ENCODE data around the gene DNAH6.

Gene DNAH6

GRCh38 chr2:84823788-84824187 lies 307.5 kb downstream of the DNAH6 start:
- H3K4me3 ChIP-seq (ENCODE audit: low read depth, low read length), result no peak overlapping the region
- ChIA-PET POLR2A (no interaction called here), CTCF (no interaction called here)
- no peak for TF ChIP-seq CTCF (IDR thresholded peaks at IDR 0.05; ENCODE audit: insufficient read depth, low read length, missing control alignments)
- DNase-seq (ENCODE audit: low read depth, low spot score), result no peak

GRCh38 chr2:84827978-84828575 lies 311.8 kb downstream of the DNAH6 start:
- no peak for DNase-seq (ENCODE audit: low read depth, low spot score)
- CTCF ChIA-PET, result interaction anchor here (1.1 kb wide), 1 partner anchor 10 kb away, joined by 3 read pairs; no protein-coding TSS in a partner anchor
- H3K4me3 ChIP-seq (ENCODE audit: low read depth, low read length), result no peak overlapping the region
- POLR2A ChIA-PET, result no interaction called here
- TF ChIP-seq CTCF (IDR thresholded peaks at IDR 0.05; ENCODE audit: insufficient read depth, low read length, missing control alignments), result no peak

- H3K4me3 ChIP-seq (ENCODE audit: low read depth, low read length), result no peak overlapping the region
- CTCF ChIA-PET, result no interaction called here
- no peak for DNase-seq (ENCODE audit: low read depth, low spot score)
- TF ChIP-seq CTCF (IDR thresholded peaks at IDR 0.05; ENCODE audit: insufficient read depth, low read length, missing control alignments), result no peak
- POLR2A ChIA-PET, result no interaction called here
These were observed 313.4 kb downstream of the DNAH6 start for GRCh38 chr2:84829693-84830092.

- CTCF ChIA-PET, result no interaction called here
- TF ChIP-seq CTCF (IDR thresholded peaks at IDR 0.05; ENCODE audit: insufficient read depth, low read length, missing control alignments), result no peak
- no peak for DNase-seq (ENCODE audit: low read depth, low spot score)
- no peak overlapping the region for H3K4me3 ChIP-seq (ENCODE audit: low read depth, low read length)
- POLR2A ChIA-PET, result no interaction called here
These were observed 313.8 kb downstream of the DNAH6 start for GRCh38 chr2:84830095-84830494.

- H3K4me3 ChIP-seq (ENCODE audit: low read depth, low read length), result no peak overlapping the region
- ChIA-PET POLR2A (no interaction called here), CTCF (interaction anchor here (1.1 kb wide), 1 partner anchor 11 kb away, joined by 3 read pairs; no protein-coding TSS in a partner anchor)
- DNase-seq (ENCODE audit: low read depth, low spot score), result no peak
- no peak for TF ChIP-seq CTCF (IDR thresholded peaks at IDR 0.05; ENCODE audit: insufficient read depth, low read length, missing control alignments)
These were observed 314.6 kb downstream of the DNAH6 start for GRCh38 chr2:84830758-84831500.

GRCh38 chr2:84832772-84833461 lies 316.6 kb downstream of the DNAH6 start:
- CTCF ChIA-PET, result no interaction called here
- no peak overlapping the region for H3K4me3 ChIP-seq (ENCODE audit: low read depth, low read length)
- POLR2A ChIA-PET, result no interaction called here
- TF ChIP-seq CTCF (IDR thresholded peaks at IDR 0.05; ENCODE audit: insufficient read depth, low read length, missing control alignments), result no peak
- DNase-seq (ENCODE audit: low read depth, low spot score), result no peak

Measured in AG04449 (cell line).